A549 (cell line): Measurements from ENCODE around the gene C1orf141. TPM values are rescaled to one million over a fixed set of nuclear protein-coding genes. Genes with fewer than 3 reads are reported as not detected.
A peak's percentile ranks its signal among the peaks of the same experiment; 100 is the strongest.

Source experiments
- ATAC-seq, 2 experiments: fragments of 200-7000 bp in 1 of 2; fragments of >200 bp in 1 of 2; cut with Nextera tagmentation in 1 of 2; cut with Tn5 transposase in 1 of 2; 3 replicates each; pipeline versions ENCODE4 v1.8.0 to v1.9.1; 2018 to 2020; ENCODE audit warnings: mild to moderate bottlenecking in 1 of 2, moderate library complexity in 1 of 2
- CTCF ChIA-PET: fragments of 300-600 bp; sonication (Branson Sonifier 250); formaldehyde crosslinking; extraction: SDS; loops from one replicate; lab custom pipeline; 2021; ENCODE audit warnings: antibody characterized with exemption, inconsistent platforms; lab: Yijun Ruan, JAX
- POLR2A ChIA-PET: fragments of 350-600 bp; formaldehyde crosslinking; extraction: SDS; loops from one replicate; lab custom pipeline; 2021; ENCODE audit warnings: antibody characterized with exemption, inconsistent platforms; lab: Yijun Ruan, JAX
- DNase-seq, 2 experiments: peaks; one replicate each; pipeline versions ENCODE4 v3.0.0 to v3.0.0-alpha.2; 2011 to 2016; ENCODE audit warnings: low read depth in 1 of 2, low spot score in 1 of 2
- FAIRE-seq: peaks from 2 replicates; lab custom pipeline; 2011; peaks lifted over from hg19 to GRCh38; lab: Jason Lieb, UNC
- H3K27ac ChIP-seq, 2 experiments: fragments of >200 bp; sonication (Bioruptor Twin); formaldehyde crosslinking; 3 replicates each; pipeline ENCODE4 v1.5.1; 2016 to 2017
- H3K4me1 ChIP-seq: fragments of >200 bp; sonication (Bioruptor Twin); formaldehyde crosslinking; 3 replicates; pipeline ENCODE4 v1.6.1; 2016
- H3K4me2 ChIP-seq: fragments of >200 bp; sonication (Bioruptor Twin); formaldehyde crosslinking; 3 replicates; pipeline ENCODE4 v1.6.1; 2016
- H3K4me3 ChIP-seq: fragments of >200 bp; sonication (Bioruptor Twin); formaldehyde crosslinking; 3 replicates; pipeline ENCODE4 v1.5.1; 2016
- H3K9me3 ChIP-seq: fragments of >200 bp; sonication (Bioruptor Twin); formaldehyde crosslinking; 3 replicates; pipeline ENCODE4 v1.6.1; 2016
- BHLHE40 ChIP-seq: IDR thresholded peaks from 2 replicates; pipeline ENCODE4 v1.6.1; 2012; ENCODE audit warnings: low read depth, low read length, inconsistent platforms
- CBX8 ChIP-seq: fragments of 200-600 bp; sonication (generic); IDR thresholded peaks from 2 replicates; pipeline ENCODE4 v1.6.1; 2016
- E2F6 ChIP-seq: IDR thresholded peaks from 2 replicates; pipeline ENCODE4 v1.6.1; 2012; ENCODE audit warnings: low read depth, borderline replicate concordance
- EHMT2 ChIP-seq: fragments of 200-600 bp; sonication (generic); IDR thresholded peaks from 2 replicates; pipeline ENCODE4 v1.6.1; 2016; ENCODE audit warnings: antibody characterized with exemption, low read depth, mild to moderate bottlenecking, moderate library complexity
- ELK1 ChIP-seq: fragments of 150-350 bp; IDR thresholded peaks from 2 replicates; pipeline ENCODE4 v1.6.1; 2014; ENCODE audit warnings: low read depth, mild to moderate bottlenecking, low read length
- FOSB ChIP-seq: fragments of 250-450 bp; sonication (Bioruptor Pico); IDR thresholded peaks from 2 replicates; pipeline ENCODE4 v1.5.0; 2020; ENCODE audit warnings: mild to moderate bottlenecking, moderate library complexity
- GATA3 ChIP-seq: IDR thresholded peaks from 2 replicates; pipeline ENCODE4 v1.6.1; 2012; ENCODE audit warnings: borderline replicate concordance
- HMGXB4 ChIP-seq: fragments of 250-450 bp; sonication (Bioruptor Pico); IDR thresholded peaks from 2 replicates; pipeline ENCODE4 v1.5.0; 2021; ENCODE audit warnings: mild to moderate bottlenecking, moderate library complexity, borderline replicate concordance
- HOXA7 ChIP-seq: fragments of 250-450 bp; sonication (Bioruptor Pico); IDR thresholded peaks from 2 replicates; pipeline ENCODE4 v1.5.0; 2020; ENCODE audit warnings: mild to moderate bottlenecking, moderate library complexity
- HOXB13 ChIP-seq: fragments of 250-450 bp; sonication (Bioruptor Pico); IDR thresholded peaks from 2 replicates; pipeline ENCODE4 v1.5.0; 2020; ENCODE audit warnings: low read depth, mild to moderate bottlenecking, moderate library complexity
- MAFK ChIP-seq: fragments of 450-650 bp; IDR thresholded peaks from 2 replicates; pipeline ENCODE4 v1.6.1; 2014; ENCODE audit not compliant: partially characterized antibody
- MAX ChIP-seq: IDR thresholded peaks from 2 replicates; pipeline ENCODE4 v1.6.1; 2012
- MYC ChIP-seq: IDR thresholded peaks from 2 replicates; pipeline ENCODE4 v1.6.1; 2012; ENCODE audit warnings: mild to moderate bottlenecking, inconsistent platforms, low read length, improper control_type of control experiment, borderline replicate concordance
- POLR2A ChIP-seq: IDR thresholded peaks from 2 replicates; pipeline ENCODE4 v1.6.1; 2012; ENCODE audit warnings: mild to moderate bottlenecking, low read length
- RARB ChIP-seq: fragments of 250-450 bp; sonication (Bioruptor Pico); IDR thresholded peaks from 2 replicates; pipeline ENCODE4 v1.8.0; 2021; ENCODE audit warnings: mild to moderate bottlenecking, moderate library complexity
- RCOR1 ChIP-seq: fragments of 150-350 bp; IDR thresholded peaks from 2 replicates; pipeline ENCODE4 v1.6.1; 2014; ENCODE audit warnings: antibody characterized with exemption, low read length, low read depth
- REST ChIP-seq: fragments of 200-600 bp; sonication (generic); IDR thresholded peaks from 2 replicates; pipeline ENCODE4 v1.6.1; 2016; ENCODE audit warnings: antibody characterized with exemption, mild to moderate bottlenecking, moderate library complexity
- TP53 ChIP-seq: fragments of 250-450 bp; sonication (Bioruptor Pico); IDR thresholded peaks from 2 replicates; pipeline ENCODE4 v1.5.0; 2021; ENCODE audit warnings: mild to moderate bottlenecking, moderate library complexity
- ZNF302 ChIP-seq: fragments of 250-450 bp; sonication (Bioruptor Pico); IDR thresholded peaks from 2 replicates; pipeline ENCODE4 v1.9.0; 2021; ENCODE audit warnings: inconsistent platforms, mild to moderate bottlenecking, moderate library complexity
- ZSCAN20 ChIP-seq: fragments of 250-450 bp; sonication (Bioruptor Pico); IDR thresholded peaks from 2 replicates; pipeline ENCODE4 v1.8.0; 2022; ENCODE audit warnings: mild to moderate bottlenecking, moderate library complexity
- WGBS: methylation state at CpG from one replicate; pipeline ENCODE4 v1.1.6; 2017; ENCODE audit errors: missing lambda C conversion rate; 5-methylcytosine and 5-hydroxymethylcytosine counted together
- polyA plus RNA-seq, 4 experiments: library from polyadenylated mRNA; depleted of rRNA in 3 of 4; stranded (reverse); fragments of >200 nt; fragmentation: RNase III in 1 of 4; extraction: RNeasy Plus Mini Kit Qiagen cat#74134 plus additional on column Dnase treatment in 1 of 4; gene quantifications; 2 replicates in 3 of 4; 3 replicates in 1 of 4; pipeline ENCODE4 v1.2.3, GENCODE V29; 2011 to 2017
- TF ChIP-seq, protein P1 (sequence below): fragments of 250-450 bp; sonication (Bioruptor Pico); IDR thresholded peaks from 2 replicates; pipeline ENCODE4 v1.5.0; 2020; ENCODE audit warnings: low read depth, mild to moderate bottlenecking, moderate library complexity

C1orf141 gene
- polyA plus RNA-seq, 2 of the 4 experiments (the other 2 are of a cell fraction), result not detected

GRCh38 chr1:67174716-67175284, 40.0 kb upstream of the C1orf141 start:
- no peak for FAIRE-seq
- ChIA-PET CTCF (interaction anchor here (1.6 kb wide), 1 partner anchor 26 kb away, joined by 5 read pairs; no protein-coding TSS in a partner anchor), POLR2A (no interaction called here)
- no peak overlapping the region for H3K4me2 ChIP-seq
- ATAC-seq, result no peak
- 32% methylated on average over 2 of the region's 2 CpGs for WGBS
- no peak overlapping the region for H3K27ac ChIP-seq
- no peak overlapping the region for H3K4me3 ChIP-seq
- H3K9me3 ChIP-seq, result no peaks in the 10 kb centered on the region
- H3K4me1 ChIP-seq, result no peaks in the 10 kb centered on the region
- TF ChIP-seq, protein P1, sequence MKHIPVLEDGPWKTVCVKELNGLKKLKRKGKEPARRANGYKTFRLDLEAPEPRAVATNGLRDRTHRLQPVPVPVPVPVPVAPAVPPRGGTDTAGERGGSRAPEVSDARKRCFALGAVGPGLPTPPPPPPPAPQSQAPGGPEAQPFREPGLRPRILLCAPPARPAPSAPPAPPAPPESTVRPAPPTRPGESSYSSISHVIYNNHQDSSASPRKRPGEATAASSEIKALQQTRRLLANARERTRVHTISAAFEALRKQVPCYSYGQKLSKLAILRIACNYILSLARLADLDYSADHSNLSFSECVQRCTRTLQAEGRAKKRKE (CRISPR knock-in tag), result no peak
- TF ChIP-seq MAX, result no peak
- no peak for DNase-seq

DNA sequence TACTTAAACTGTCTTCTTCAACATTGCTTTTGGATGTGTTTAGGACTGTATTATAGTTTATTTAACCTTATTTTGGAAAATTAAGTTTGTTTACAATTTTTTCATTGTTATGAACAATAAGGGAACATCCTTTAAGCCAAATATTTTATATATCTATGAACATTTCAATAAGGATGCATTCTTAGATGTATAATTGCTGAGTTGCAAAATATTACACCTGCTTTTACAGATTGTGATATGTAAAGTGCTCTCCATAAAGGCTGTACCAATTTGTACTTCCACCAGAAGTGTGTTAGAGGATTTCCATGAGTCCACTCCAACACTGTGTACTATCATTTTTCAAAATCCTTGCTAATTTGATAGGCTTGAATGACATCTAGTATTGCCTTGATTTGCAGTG, 39.2 kb upstream of the C1orf141 start:
- ChIA-PET POLR2A (no interaction called here), CTCF (no interaction called here)
- Histone ChIP-seq H3K4me1 (no peaks in the 10 kb centered on the region), H3K9me3 (no peaks in the 10 kb centered on the region), H3K4me2 (no peak overlapping the region), H3K27ac (no peak overlapping the region), H3K4me3 (no peak overlapping the region)
- ATAC-seq, result no peak
- no peak for DNase-seq
- no peak for TF ChIP-seq GATA3
- TF ChIP-seq MAFK, result peak; percentile 58
- no peak for TF ChIP-seq TP53
- no peak for TF ChIP-seq ZNF302 (CRISPR knock-in tag)
- FAIRE-seq, result no peak

DNA sequence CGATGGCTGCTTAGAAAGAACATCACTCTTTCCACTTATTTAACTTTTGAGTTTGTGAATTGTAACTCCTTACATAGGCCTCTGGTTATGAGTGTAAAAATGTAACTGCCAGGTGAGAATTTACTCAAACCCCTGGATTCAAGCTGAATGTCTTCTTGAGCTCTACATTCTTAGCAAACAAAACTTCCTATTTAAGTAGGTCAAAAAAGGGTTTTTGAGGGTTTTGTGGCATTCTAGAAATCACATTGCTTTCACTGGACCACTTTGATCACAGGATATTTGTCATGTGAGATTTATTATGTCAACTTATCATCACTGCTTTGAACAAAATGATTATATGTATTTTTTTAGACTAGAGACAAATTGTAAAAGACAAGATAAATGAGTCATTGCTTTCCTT, 37.2 kb upstream of the C1orf141 start:
- CTCF ChIA-PET, result no interaction called here
- POLR2A ChIA-PET, result no interaction called here
- no peak for ATAC-seq

More for the DNA sequence above, 37.2 kb upstream of the C1orf141 start:
- DNase-seq (no peak), FAIRE-seq (no peak)
- TF ChIP-seq TP53 (no peak), POLR2A (no peak), E2F6 (no peak), MAX (no peak), REST (no peak), ELK1 (no peak), FOSB (CRISPR knock-in tag) (no peak), HMGXB4 (no peak), EHMT2 (no peak), HOXA7 (CRISPR knock-in tag) (no peak), CBX8 (no peak), RCOR1 (no peak), HOXB13 (CRISPR knock-in tag) (no peak), RARB (no peak), GATA3 (no peak), ZSCAN20 (no peak), BHLHE40 (no peak), MYC (no peak)
- WGBS, result 80% methylated on average over 1 of the region's 1 CpG
- H3K4me2 ChIP-seq, result no peak overlapping the region
- no peak overlapping the region for H3K27ac ChIP-seq
- no peaks in the 10 kb centered on the region for H3K4me1 ChIP-seq
- no peak overlapping the region for H3K4me3 ChIP-seq
- H3K9me3 ChIP-seq, result no peaks in the 10 kb centered on the region
